OCI-LY7 (cell line): ENCODE measurements around the gene LRP1-AS. TPM values are rescaled to one million over a fixed set of nuclear protein-coding genes. Genes with fewer than 3 reads are reported as not detected.
A peak's percentile ranks its signal among the peaks of the same experiment; 100 is the strongest.

Experiments used
- BruUV-seq: library from RNA; stranded (reverse); fragments of 400-500 nt; replicated peaks from 2 replicates; lab custom pipeline; 2021; lab: Mats Ljungman, UMichigan
- CTCF ChIA-PET: fragments of 300-600 bp; sonication (Branson Sonifier 250); formaldehyde crosslinking; loops from one replicate; lab custom pipeline; 2022; ENCODE audit warnings: antibody characterized with exemption; ENCODE audit not compliant: unreplicated experiment; lab: Charles Lee
- POLR2A ChIA-PET: fragments of 300-600 bp; sonication (Branson Sonifier 250); formaldehyde crosslinking; loops from one replicate; lab custom pipeline; 2022; ENCODE audit warnings: antibody characterized with exemption; lab: Charles Lee
- DNase-seq: peaks from one replicate; pipeline ENCODE4 v3.0.0-alpha.2; 2015; ENCODE audit warnings: low spot score
- H2AFZ ChIP-seq: fragments of 200-600 bp; sonication (generic), shearing (Covaris generic); 2 replicates; pipeline ENCODE4 v1.6.1; 2014; ENCODE audit warnings: mild to moderate bottlenecking, antibody characterized with exemption, low read length, moderate library complexity
- H3K27ac ChIP-seq: fragments of 200-600 bp; sonication (generic); 2 replicates; pipeline ENCODE4 v1.5.1; 2014; ENCODE audit warnings: mixed run types, low read depth, mild to moderate bottlenecking, moderate library complexity, low read length, inconsistent platforms; ENCODE audit not compliant: poor library complexity, severe bottlenecking
- H3K36me3 ChIP-seq: fragments of 200-600 bp; sonication (generic); 2 replicates; pipeline ENCODE4 v1.6.1; 2014; ENCODE audit warnings: mild to moderate bottlenecking, antibody characterized with exemption, low read length, moderate library complexity, mixed read lengths; ENCODE audit not compliant: insufficient read depth
- H3K4me1 ChIP-seq: fragments of 200-600 bp; sonication (generic); 2 replicates; pipeline ENCODE4 v1.5.1; 2014; ENCODE audit warnings: mild to moderate bottlenecking, low read length; ENCODE audit not compliant: insufficient read depth, poor library complexity, severe bottlenecking
- H3K4me2 ChIP-seq: fragments of 200-600 bp; sonication (generic); 2 replicates; pipeline ENCODE4 v1.6.1; 2014; ENCODE audit warnings: mild to moderate bottlenecking, low read length
- H3K4me3 ChIP-seq: fragments of 200-600 bp; sonication (generic); 2 replicates; pipeline ENCODE4 v1.5.1; 2014; ENCODE audit warnings: mild to moderate bottlenecking, low read depth, low read length; ENCODE audit not compliant: poor library complexity, severe bottlenecking
- H3K79me2 ChIP-seq: fragments of 200-600 bp; sonication (generic); 2 replicates; pipeline ENCODE4 v1.6.1; 2016; ENCODE audit warnings: low read depth, mild to moderate bottlenecking, low read length, moderate library complexity, mixed read lengths; ENCODE audit not compliant: insufficient read depth
- H3K9me2 ChIP-seq: fragments of 200-600 bp; sonication (generic); 2 replicates; pipeline ENCODE4 v1.6.1; 2016; ENCODE audit warnings: mild to moderate bottlenecking, low read length, mixed read lengths; ENCODE audit not compliant: insufficient read depth
- H3K9me3 ChIP-seq: fragments of 200-600 bp; sonication (generic); 2 replicates; pipeline ENCODE4 v1.6.1; 2014; ENCODE audit warnings: mild to moderate bottlenecking, mixed run types, low read length, mixed read lengths
- H4K20me1 ChIP-seq: fragments of 200-600 bp; sonication (generic); 2 replicates; pipeline ENCODE4 v1.6.1; 2014; ENCODE audit warnings: mild to moderate bottlenecking, antibody characterized with exemption, low read length, moderate library complexity, mixed read lengths; ENCODE audit not compliant: insufficient read depth
- EZH2phosphoT487 ChIP-seq: fragments of 200-600 bp; sonication (generic); IDR thresholded peaks from 2 replicates; pipeline ENCODE4 v1.6.1; 2018; ENCODE audit warnings: low read depth, borderline replicate concordance, mild to moderate bottlenecking, mixed run types, antibody characterized with exemption, low read length, moderate library complexity, mixed read lengths
- intact Hi-C: fragments of 100-400 bp; cut with micrococcal nuclease; formaldehyde crosslinking; loops from one replicate; pipeline ENCODE4 v1.10.0; 2022; ENCODE audit not compliant: unreplicated experiment
- total RNA-seq, 2 experiments: library from RNA; depleted of rRNA in 1 of 2; stranded (reverse); fragments of >200 nt in 1 of 2; shearing (Covaris generic) in 1 of 2; gene quantifications; 2 replicates each; pipeline ENCODE4 v1.2.3, GENCODE V29; 2014 to 2022
- TF ChIP-seq, protein P1 (sequence below): fragments of 200-600 bp; sonication (generic); conservative IDR thresholded peaks from 2 replicates; pipeline ENCODE4 v1.5.1; 2014; ENCODE audit warnings: mild to moderate bottlenecking, antibody characterized with exemption, low read length, moderate library complexity, mixed read lengths

LRP1-AS gene
- total RNA-seq, 2 experiments from 2014 or later = not detected

DNA sequence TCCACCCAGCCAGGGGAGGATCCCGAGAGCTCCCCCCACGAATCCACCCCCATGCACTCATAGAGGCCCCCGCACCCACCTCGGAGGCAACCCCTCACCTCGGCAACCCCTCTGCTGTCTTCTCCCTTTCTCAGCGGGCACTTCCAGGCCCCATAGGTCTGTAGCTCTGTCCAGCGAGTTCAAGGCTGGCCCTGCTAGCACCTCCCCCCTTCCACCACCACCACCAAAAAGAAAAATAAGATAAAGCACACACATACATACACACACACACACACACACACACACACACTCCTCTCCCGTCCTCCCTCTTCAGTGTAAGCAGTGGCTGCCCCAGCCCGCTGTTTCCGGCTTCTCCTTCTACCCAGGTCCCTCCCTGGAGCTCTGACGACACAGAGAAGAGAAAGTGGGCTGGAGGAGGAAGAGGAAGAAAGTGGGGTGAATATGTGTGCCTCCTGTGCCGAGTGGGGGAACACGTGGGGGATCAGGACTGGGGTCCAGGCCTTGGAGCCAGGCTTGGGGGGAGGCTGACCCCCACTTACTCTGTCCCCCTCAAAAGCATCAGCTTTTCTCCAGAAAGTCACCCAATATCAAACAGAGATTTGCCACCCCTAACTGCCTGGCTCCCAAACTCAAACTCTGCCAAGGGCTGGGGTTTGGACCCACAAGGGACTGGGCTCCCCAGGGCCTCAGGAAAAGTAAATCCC, 36.2 kb downstream of the LRP1-AS start, which contains the start of gene STAT6:
TSS of gene STAT6 (minus strand) at position 332 of the 704 bp plus-strand sequence. CDS start 3,084 bp downstream, outside the sequence.
- BruUV-seq = no TSS peak
- peaks cover 35% of the 10 kb centered on the region for H3K4me1 ChIP-seq

DNA sequence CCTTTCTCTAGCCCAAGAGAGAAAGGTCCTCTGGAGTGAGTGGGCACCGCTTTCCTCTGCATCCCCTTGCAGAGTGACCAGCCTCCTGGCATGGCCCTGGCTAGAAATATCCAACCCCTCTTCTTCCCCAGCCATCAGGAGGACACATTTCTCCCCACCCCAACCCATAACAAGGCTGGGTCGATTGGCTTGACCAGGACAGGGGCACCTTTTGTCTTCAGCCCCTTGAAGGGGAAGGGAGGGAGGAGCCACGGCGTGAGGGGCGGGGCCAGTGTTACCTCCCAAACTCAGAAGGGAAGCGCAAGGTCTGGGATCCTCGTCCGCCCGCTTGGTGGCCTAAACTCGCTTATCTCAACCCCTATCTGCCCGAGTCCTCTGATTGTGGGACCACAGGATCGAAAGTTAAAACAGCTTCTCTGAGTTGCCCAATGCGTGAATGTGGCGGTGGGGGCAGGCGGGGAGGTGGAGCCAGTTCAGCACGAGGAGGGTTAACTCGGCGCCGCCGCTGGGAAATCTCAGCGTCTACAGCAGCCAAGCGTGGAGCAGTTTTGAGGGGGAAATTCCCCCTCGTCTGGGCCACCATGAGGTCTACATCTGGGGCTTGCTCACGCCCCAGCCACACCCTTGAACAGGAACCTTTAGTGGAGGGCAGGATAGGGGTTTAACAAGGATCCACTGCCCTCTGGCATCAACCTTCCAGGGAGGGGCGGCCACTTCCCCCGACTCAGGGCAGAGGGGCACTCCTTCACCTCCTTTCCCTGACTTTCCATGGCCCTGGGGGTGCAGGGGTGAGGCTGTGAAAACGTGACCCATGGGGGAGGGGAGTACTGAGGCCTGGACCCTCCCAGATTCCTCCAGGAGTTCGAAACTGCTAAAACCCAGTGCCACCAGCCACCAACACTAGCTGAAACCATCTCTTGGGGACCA, 37.1 kb downstream of the LRP1-AS start:
- H3K36me3 ChIP-seq = peaks cover 34% of the 10 kb centered on the region
- H2AFZ ChIP-seq = peak overlapping the region; percentile 79; the same call in 1 of the 2 replicates
- peaks cover 29% of the 10 kb centered on the region; the same call in 1 of the 2 replicates for H3K79me2 ChIP-seq
- H3K4me1 ChIP-seq = peaks cover 35% of the 10 kb centered on the region
- no peaks in the 10 kb centered on the region for H4K20me1 ChIP-seq
- BruUV-seq = TSS peak; percentile 73
- TF ChIP-seq EZH2phosphoT487 = no peak
- TF ChIP-seq, protein P1, sequence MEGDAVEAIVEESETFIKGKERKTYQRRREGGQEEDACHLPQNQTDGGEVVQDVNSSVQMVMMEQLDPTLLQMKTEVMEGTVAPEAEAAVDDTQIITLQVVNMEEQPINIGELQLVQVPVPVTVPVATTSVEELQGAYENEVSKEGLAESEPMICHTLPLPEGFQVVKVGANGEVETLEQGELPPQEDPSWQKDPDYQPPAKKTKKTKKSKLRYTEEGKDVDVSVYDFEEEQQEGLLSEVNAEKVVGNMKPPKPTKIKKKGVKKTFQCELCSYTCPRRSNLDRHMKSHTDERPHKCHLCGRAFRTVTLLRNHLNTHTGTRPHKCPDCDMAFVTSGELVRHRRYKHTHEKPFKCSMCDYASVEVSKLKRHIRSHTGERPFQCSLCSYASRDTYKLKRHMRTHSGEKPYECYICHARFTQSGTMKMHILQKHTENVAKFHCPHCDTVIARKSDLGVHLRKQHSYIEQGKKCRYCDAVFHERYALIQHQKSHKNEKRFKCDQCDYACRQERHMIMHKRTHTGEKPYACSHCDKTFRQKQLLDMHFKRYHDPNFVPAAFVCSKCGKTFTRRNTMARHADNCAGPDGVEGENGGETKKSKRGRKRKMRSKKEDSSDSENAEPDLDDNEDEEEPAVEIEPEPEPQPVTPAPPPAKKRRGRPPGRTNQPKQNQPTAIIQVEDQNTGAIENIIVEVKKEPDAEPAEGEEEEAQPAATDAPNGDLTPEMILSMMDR = peak; percentile 23; the same call in 1 of the 2 replicates
- peak overlapping the region; percentile 80 for H3K4me2 ChIP-seq
- POLR2A ChIA-PET = interaction anchor here (0.5 to 4.1 kb wide), 12 partner anchors 18 to 351 kb away, joined by 3 to 45 read pairs (median 5); partner anchors contain the start of genes LRP1 and NEMP1
- H3K27ac ChIP-seq = peak overlapping the region; percentile 75
- H3K9me3 ChIP-seq = no peaks in the 10 kb centered on the region
- CTCF ChIA-PET = interaction anchor here (0.6 to 2.5 kb wide), 5 partner anchors 17 to 435 kb away, joined by 4 to 26 read pairs (median 7); partner anchors contain the start of genes LRP1 and ZBTB39
- H3K9me2 ChIP-seq = no peaks in the 10 kb centered on the region
- peak; percentile 79 for DNase-seq
- H3K4me3 ChIP-seq = peak overlapping the region; percentile 90
- intact Hi-C loops = loop anchor here (2.0 to 10.0 kb wide), 3 partner anchors 132 to 596 kb away; no protein-coding TSS in a partner anchor

More for the DNA sequence above, 36.2 kb downstream of the LRP1-AS start, which contains the start of gene STAT6:
- Histone ChIP-seq H3K36me3 (peaks cover 26% of the 10 kb centered on the region), H3K9me2 (no peaks in the 10 kb centered on the region), H3K79me2 (peaks cover 29% of the 10 kb centered on the region; the same call in 1 of the 2 replicates), H4K20me1 (no peaks in the 10 kb centered on the region), H3K9me3 (no peaks in the 10 kb centered on the region), H2AFZ (peak within 1 kb of the TSS; percentile 79), H3K4me2 (peak within 1 kb of the TSS; percentile 80), H3K27ac (peak within 1 kb of the TSS; percentile 75), H3K4me3 (peak within 1 kb of the TSS; percentile 90)
- TF ChIP-seq, protein P1 = 0 out of 2 replicates have a peak, but pooled peaks have one; percentile 26
- no peak for TF ChIP-seq EZH2phosphoT487
- POLR2A ChIA-PET = interaction anchor here (0.6 to 4.1 kb wide), 18 partner anchors 9 to 937 kb away, joined by 3 to 45 read pairs (median 4); partner anchors contain the start of genes LRP1 and NEMP1
- CTCF ChIA-PET = interaction anchor here (0.6 to 2.5 kb wide), 15 partner anchors 8 to 474 kb away, joined by 3 to 26 read pairs (median 4); partner anchors contain the start of genes LRP1 and ZBTB39
- peak; percentile 89 for DNase-seq
- intact Hi-C loops = loop anchor here (2.0 to 10.0 kb wide), 3 partner anchors 131 to 596 kb away; no protein-coding TSS in a partner anchor
